OCI-LY3 (cell line): ENCODE results near the gene CPT1C.

Experiments
- EZH2phosphoT487 ChIP-seq: fragments of 200-600 bp; shearing (Covaris generic); IDR thresholded peaks from 2 replicates; pipeline ENCODE4 v1.6.1; 2018; ENCODE audit warnings: antibody characterized with exemption, mixed run types, low read depth
- TF ChIP-seq, protein P1 (sequence below): fragments of 200-600, 300-600 bp; sonication (generic); IDR thresholded peaks from 2 replicates; pipeline ENCODE4 v1.5.1; 2014; ENCODE audit warnings: antibody characterized with exemption, low read length, low read depth

GRCh38 chr19:49712397-49712859 lies 21.5 kb downstream of the CPT1C start:
- TF ChIP-seq, protein P1, sequence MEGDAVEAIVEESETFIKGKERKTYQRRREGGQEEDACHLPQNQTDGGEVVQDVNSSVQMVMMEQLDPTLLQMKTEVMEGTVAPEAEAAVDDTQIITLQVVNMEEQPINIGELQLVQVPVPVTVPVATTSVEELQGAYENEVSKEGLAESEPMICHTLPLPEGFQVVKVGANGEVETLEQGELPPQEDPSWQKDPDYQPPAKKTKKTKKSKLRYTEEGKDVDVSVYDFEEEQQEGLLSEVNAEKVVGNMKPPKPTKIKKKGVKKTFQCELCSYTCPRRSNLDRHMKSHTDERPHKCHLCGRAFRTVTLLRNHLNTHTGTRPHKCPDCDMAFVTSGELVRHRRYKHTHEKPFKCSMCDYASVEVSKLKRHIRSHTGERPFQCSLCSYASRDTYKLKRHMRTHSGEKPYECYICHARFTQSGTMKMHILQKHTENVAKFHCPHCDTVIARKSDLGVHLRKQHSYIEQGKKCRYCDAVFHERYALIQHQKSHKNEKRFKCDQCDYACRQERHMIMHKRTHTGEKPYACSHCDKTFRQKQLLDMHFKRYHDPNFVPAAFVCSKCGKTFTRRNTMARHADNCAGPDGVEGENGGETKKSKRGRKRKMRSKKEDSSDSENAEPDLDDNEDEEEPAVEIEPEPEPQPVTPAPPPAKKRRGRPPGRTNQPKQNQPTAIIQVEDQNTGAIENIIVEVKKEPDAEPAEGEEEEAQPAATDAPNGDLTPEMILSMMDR, result no peak
- TF ChIP-seq EZH2phosphoT487, result no peak
